ENCODE results near the gene PPIA. TPM values are rescaled to one million over a fixed set of nuclear protein-coding genes. Genes with fewer than 3 reads are reported as not detected.

The PPIA gene
- polyA plus RNA-seq (2,762 and 2,769 TPM in 2 replicates), polyA minus RNA-seq (790 and 911 TPM in 2 replicates)

DNA sequence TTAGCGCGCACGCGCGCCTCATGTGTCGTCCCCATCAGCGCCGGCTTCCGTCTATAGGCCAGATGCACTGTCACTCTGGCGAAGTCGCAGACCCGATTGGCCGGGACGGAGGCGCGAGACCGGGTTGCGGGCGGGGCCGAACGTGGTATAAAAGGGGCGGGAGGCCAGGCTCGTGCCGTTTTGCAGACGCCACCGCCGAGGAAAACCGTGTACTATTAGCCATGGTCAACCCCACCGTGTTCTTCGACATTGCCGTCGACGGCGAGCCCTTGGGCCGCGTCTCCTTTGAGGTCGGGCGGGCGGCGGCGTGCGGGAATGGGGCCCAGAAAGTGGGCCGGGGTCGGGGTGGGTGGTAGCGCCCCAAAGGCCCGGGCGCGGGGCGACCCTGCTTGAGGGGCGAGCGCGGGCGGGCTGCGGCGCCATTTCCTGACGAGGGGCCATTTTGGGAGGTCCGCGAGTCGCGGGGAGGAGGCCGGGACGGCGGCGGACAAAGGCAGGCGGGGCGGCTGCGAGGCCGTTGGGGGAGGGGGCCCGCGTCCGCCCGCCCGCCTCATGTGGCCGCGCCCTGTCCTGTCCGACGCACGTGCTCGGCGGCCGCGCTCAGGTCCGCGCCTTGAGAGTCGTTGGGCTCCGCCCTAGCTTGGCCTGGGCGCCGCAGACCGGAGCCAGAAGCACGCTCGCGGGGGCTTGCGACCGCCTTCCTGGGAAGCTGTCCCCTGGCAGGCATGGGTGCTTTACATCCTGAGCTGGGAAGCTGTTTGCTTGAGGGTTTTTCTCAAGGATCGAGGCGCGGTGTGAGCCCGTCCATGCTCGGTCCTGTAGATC lies at the start of gene PPIA:
PPIA (plus strand) TSS at position 178 of the 825 bp plus-strand sequence; CDS start at position 222, 44 bp downstream.
- Histone ChIP-seq H4K20me1 (ENCODE audit: insufficient read depth) (peaks cover 11% of the 10 kb centered on the region), H2AFZ (ENCODE audit: low read depth, low read length) (peak within 1 kb of the TSS; percentile 76), H3K4me3 (ENCODE audit: low read length) (peak within 1 kb of the TSS; percentile 83), H3K9me2 (ENCODE audit: insufficient read depth, low read length) (no peaks in the 10 kb centered on the region), H3K27me3 (ENCODE audit: insufficient read depth, low read depth, low read length) (no peaks in the 10 kb centered on the region), H3K4me2 (ENCODE audit: low read length) (peak within 1 kb of the TSS; percentile 94), H3K9ac (ENCODE audit: low read length) (peak within 1 kb of the TSS; percentile 95), H3K9me3 (ENCODE audit: low read length) (no peaks in the 10 kb centered on the region), H3F3A (ENCODE audit: insufficient read depth, low read length, poor library complexity, severe bottlenecking) (no peaks in the 10 kb centered on the region), H3K27ac (ENCODE audit: low read length) (peak within 1 kb of the TSS; percentile 89), H3K36me3 (ENCODE audit: insufficient read depth, low read length) (no peaks in the 10 kb centered on the region), H3K79me2 (replicated peaks; ENCODE audit: insufficient read depth, low read length) (peaks cover 31% of the 10 kb centered on the region)
- TF ChIP-seq MXI1 (conservative IDR thresholded peaks at IDR 0.05; ENCODE audit: poor library complexity, severe bottlenecking), result peak; percentile 93
- no peak for TF ChIP-seq SMC3 (conservative IDR thresholded peaks at IDR 0.05; ENCODE audit: poor library complexity)
- TF ChIP-seq EZH2 (IDR thresholded peaks at IDR 0.05; ENCODE audit: borderline replicate concordance, insufficient read depth, low read length, poor library complexity, severe bottlenecking), result no peak
- TF ChIP-seq, protein P1, sequence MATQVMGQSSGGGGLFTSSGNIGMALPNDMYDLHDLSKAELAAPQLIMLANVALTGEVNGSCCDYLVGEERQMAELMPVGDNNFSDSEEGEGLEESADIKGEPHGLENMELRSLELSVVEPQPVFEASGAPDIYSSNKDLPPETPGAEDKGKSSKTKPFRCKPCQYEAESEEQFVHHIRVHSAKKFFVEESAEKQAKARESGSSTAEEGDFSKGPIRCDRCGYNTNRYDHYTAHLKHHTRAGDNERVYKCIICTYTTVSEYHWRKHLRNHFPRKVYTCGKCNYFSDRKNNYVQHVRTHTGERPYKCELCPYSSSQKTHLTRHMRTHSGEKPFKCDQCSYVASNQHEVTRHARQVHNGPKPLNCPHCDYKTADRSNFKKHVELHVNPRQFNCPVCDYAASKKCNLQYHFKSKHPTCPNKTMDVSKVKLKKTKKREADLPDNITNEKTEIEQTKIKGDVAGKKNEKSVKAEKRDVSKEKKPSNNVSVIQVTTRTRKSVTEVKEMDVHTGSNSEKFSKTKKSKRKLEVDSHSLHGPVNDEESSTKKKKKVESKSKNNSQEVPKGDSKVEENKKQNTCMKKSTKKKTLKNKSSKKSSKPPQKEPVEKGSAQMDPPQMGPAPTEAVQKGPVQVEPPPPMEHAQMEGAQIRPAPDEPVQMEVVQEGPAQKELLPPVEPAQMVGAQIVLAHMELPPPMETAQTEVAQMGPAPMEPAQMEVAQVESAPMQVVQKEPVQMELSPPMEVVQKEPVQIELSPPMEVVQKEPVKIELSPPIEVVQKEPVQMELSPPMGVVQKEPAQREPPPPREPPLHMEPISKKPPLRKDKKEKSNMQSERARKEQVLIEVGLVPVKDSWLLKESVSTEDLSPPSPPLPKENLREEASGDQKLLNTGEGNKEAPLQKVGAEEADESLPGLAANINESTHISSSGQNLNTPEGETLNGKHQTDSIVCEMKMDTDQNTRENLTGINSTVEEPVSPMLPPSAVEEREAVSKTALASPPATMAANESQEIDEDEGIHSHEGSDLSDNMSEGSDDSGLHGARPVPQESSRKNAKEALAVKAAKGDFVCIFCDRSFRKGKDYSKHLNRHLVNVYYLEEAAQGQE (IDR thresholded peaks at IDR 0.05; ENCODE audit: borderline replicate concordance), result peak; percentile 64
- no peak for TF ChIP-seq RAD21 (conservative IDR thresholded peaks at IDR 0.05)
- peak; percentile 16 for TF ChIP-seq EP300 (conservative IDR thresholded peaks at IDR 0.05; ENCODE audit: poor library complexity, severe bottlenecking)
- peak; percentile 92 for TF ChIP-seq POLR2AphosphoS5 (IDR thresholded peaks at IDR 0.05)
- peak; percentile 57 for TF ChIP-seq TAF1 (IDR thresholded peaks at IDR 0.05; ENCODE audit: low read depth)
- TF ChIP-seq, protein P2, sequence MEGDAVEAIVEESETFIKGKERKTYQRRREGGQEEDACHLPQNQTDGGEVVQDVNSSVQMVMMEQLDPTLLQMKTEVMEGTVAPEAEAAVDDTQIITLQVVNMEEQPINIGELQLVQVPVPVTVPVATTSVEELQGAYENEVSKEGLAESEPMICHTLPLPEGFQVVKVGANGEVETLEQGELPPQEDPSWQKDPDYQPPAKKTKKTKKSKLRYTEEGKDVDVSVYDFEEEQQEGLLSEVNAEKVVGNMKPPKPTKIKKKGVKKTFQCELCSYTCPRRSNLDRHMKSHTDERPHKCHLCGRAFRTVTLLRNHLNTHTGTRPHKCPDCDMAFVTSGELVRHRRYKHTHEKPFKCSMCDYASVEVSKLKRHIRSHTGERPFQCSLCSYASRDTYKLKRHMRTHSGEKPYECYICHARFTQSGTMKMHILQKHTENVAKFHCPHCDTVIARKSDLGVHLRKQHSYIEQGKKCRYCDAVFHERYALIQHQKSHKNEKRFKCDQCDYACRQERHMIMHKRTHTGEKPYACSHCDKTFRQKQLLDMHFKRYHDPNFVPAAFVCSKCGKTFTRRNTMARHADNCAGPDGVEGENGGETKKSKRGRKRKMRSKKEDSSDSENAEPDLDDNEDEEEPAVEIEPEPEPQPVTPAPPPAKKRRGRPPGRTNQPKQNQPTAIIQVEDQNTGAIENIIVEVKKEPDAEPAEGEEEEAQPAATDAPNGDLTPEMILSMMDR (IDR thresholded peaks at IDR 0.05; ENCODE audit: poor library complexity, severe bottlenecking), result no peak

DNA sequence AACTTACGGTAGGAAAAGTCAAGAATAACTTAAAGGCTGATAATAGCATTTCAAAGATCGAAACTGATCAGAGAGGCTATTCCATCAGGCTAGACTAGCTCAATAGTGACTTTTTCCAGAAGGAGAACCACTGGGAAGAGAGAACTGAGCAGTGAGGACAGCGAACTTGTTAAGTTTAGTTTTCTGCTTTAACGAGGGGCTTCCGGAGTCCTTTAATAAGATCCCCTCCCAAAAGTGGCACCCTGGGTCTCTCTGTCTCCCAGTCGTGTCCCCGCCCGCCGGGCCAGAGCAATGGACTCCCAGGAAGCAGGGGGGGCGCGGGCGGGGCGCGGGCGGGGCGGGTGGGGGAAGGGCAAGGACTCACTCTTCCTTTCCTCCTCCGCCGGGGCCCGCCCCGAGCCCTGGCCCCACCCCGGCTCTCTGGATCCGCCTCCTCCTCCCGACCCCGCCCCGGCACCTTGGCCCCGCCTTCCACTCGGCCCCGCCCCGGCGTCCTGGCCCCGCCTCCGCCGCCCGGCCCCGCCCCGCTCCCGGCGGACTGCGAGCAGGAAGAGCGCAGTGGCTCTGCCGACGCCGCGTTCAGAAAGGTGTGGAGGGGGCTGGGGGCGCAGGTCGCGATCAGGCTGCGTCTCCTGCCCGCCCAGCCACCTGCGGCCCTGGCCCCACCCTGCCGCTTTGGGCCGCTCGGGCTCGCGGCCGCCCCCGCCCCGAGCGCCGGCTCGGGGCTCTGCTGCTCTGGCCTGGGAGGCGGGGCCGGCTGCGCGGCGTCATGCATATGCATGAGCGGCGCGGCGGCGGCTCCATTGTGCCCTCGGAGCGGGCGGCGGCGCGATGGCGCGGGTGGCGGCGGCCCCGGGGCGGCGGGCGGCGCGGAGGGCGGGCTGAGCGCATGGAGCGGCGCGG lies 48.2 kb upstream of the PPIA start, which contains the start of gene ZMIZ2:
ZMIZ2 (plus strand) TSS at position 803 of the 903 bp plus-strand sequence. CDS start 7,403 bp downstream, outside the sequence.
- peak within 1 kb of the TSS; percentile 61 for H3K27ac ChIP-seq (ENCODE audit: low read length)
- H3K9ac ChIP-seq (ENCODE audit: low read length), result peak within 1 kb of the TSS; percentile 90
- TF ChIP-seq POLR2AphosphoS5 (IDR thresholded peaks at IDR 0.05) (peak; percentile 55), EP300 (conservative IDR thresholded peaks at IDR 0.05; ENCODE audit: poor library complexity, severe bottlenecking) (peak; percentile 56), RAD21 (conservative IDR thresholded peaks at IDR 0.05) (no peak), SMC3 (conservative IDR thresholded peaks at IDR 0.05; ENCODE audit: poor library complexity) (no peak), TAF1 (IDR thresholded peaks at IDR 0.05; ENCODE audit: low read depth) (no peak), EZH2 (IDR thresholded peaks at IDR 0.05; ENCODE audit: borderline replicate concordance, insufficient read depth, low read length, poor library complexity, severe bottlenecking) (no peak), MXI1 (conservative IDR thresholded peaks at IDR 0.05; ENCODE audit: poor library complexity, severe bottlenecking) (peak; percentile 18)
- TF ChIP-seq, protein P2 (IDR thresholded peaks at IDR 0.05; ENCODE audit: poor library complexity, severe bottlenecking), result no peak
- TF ChIP-seq, protein P1 (IDR thresholded peaks at IDR 0.05; ENCODE audit: borderline replicate concordance), result no peak
- no peaks in the 10 kb centered on the region for H3K36me3 ChIP-seq (ENCODE audit: insufficient read depth, low read length)
- H3K9me3 ChIP-seq (ENCODE audit: low read length), result no peaks in the 10 kb centered on the region
- peak within 1 kb of the TSS; percentile 24 for H2AFZ ChIP-seq (ENCODE audit: low read depth, low read length)
- H3K9me2 ChIP-seq (ENCODE audit: insufficient read depth, low read length), result no peaks in the 10 kb centered on the region
- H4K20me1 ChIP-seq (ENCODE audit: insufficient read depth), result no peaks in the 10 kb centered on the region
- no peaks in the 10 kb centered on the region for H3K27me3 ChIP-seq (ENCODE audit: insufficient read depth, low read depth, low read length)
- no peaks in the 10 kb centered on the region for H3F3A ChIP-seq (ENCODE audit: insufficient read depth, low read length, poor library complexity, severe bottlenecking)
- H3K4me2 ChIP-seq (ENCODE audit: low read length), result peak within 1 kb of the TSS; percentile 95
- peaks cover 37% of the 10 kb centered on the region for H3K79me2 ChIP-seq (replicated peaks; ENCODE audit: insufficient read depth, low read length)
- peak within 1 kb of the TSS; percentile 99 for H3K4me3 ChIP-seq (ENCODE audit: low read length)

Data from neural cell (in vitro differentiated cells).